Skeletal muscle satellite cell (primary cell): ENCODE measurements around the gene PP2D1. TPM values are rescaled to one million over a fixed set of nuclear protein-coding genes. Genes with fewer than 3 reads are reported as not detected.

Source experiments
- H3K27me3 ChIP-seq: 2 replicates; pipeline ENCODE4 v1.7.0; 2013; ENCODE audit warnings: low read length; ENCODE audit not compliant: control insufficient read depth, insufficient read depth
- H3K36me3 ChIP-seq: 2 replicates; pipeline ENCODE4 v1.7.0; 2013; ENCODE audit warnings: mild to moderate bottlenecking, control low read depth, low read length; ENCODE audit not compliant: insufficient read depth
- H3K4me1 ChIP-seq: 2 replicates; pipeline ENCODE4 v1.7.0; 2013; ENCODE audit warnings: low read length; ENCODE audit not compliant: control insufficient read depth, insufficient read depth
- H3K4me2 ChIP-seq: 2 replicates; pipeline ENCODE4 v1.7.0; 2013; ENCODE audit warnings: mild to moderate bottlenecking, low read length
- H3K4me3 ChIP-seq: 2 replicates; pipeline ENCODE4 v1.7.0; 2013; ENCODE audit warnings: low read length
- H3K9ac ChIP-seq: 2 replicates; pipeline ENCODE4 v1.7.0; 2013; ENCODE audit warnings: mild to moderate bottlenecking, low read depth, low read length, moderate library complexity
- H3K9me3 ChIP-seq: replicated peaks from 2 replicates; pipeline ENCODE4 v1.7.0; 2013; ENCODE audit warnings: mild to moderate bottlenecking, control low read depth, low read length
- small RNA-seq: library from RNA; depleted of rRNA; stranded (forward); fragments of <200 nt; gene quantifications from one replicate; pipeline ENCODE3, GENCODE V24; 2012

The PP2D1 gene

DNA sequence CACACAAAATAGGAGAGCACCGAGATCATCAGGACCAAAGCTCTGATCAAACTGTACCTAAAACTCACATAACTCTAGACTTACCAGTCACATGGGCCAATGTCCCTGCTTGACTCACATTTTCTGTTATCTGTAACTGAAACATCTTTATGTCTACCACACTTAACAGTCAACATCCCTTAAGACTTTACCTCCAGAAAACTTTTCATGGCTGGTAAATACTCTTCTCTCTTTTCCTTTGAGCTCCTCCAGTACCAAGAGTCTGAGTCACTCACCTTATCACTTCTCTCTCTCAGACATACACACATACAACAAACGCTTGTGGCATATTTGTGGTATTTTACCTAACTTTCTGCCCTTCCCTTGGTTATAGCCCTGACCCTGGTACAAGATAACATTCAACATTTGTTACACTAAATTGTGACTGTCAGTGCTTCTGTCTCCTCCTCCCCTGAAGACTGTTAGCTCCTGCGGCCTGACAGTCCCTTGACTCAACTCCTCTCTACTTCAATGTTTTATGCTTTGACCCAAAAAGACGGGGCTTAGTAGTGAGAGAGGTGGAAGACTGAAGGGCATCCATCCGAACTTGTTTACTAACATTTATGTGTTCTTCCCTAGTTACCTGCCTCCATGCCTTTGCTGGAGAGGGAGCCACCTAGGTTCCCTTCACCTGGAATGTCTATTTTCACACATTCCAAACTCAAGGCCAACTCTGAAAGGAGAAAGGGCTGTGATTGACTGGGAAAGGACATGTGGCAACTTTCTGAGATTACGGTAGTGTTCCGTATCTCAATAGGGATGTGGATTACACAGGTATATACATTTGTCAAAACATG is 74.4 kb downstream of the PP2D1 start:
- Histone ChIP-seq H3K9ac (no peak overlapping the region), H3K4me1 (no peaks in the 10 kb centered on the region), H3K36me3 (no peaks in the 10 kb centered on the region), H3K4me3 (no peak overlapping the region), H3K9me3 (no peaks in the 10 kb centered on the region), H3K4me2 (no peak overlapping the region), H3K27me3 (peaks cover 4% of the 10 kb centered on the region)

Small RNAs within 50 kb of the gene (small RNA-seq; reads per million reads assigned to genes)
- gene RNU4-85P (not detected), gene RPL39P18 (not detected)
